ENCODE data around the gene MGAT3.
A peak's percentile ranks its signal among the peaks of the same experiment; 100 is the strongest.
"Not testable (repeated sequence)": the region's sequence is repeated elsewhere in the genome, so short reads cannot be mapped to it uniquely, and the experiment has no call there.

The MGAT3 gene

GRCh38 chr22:39491696-39492095 lies 34.9 kb downstream of the MGAT3 start:
- DNase-seq (ENCODE audit: low read depth): no peak

- DNase-seq (ENCODE audit: low read depth): no peak
Observed at GRCh38 chr22:39492186-39492585, 35.4 kb downstream of the MGAT3 start.

GRCh38 chr22:39493759-39494158 lies 36.9 kb downstream of the MGAT3 start:
- peak; percentile 91 for DNase-seq (ENCODE audit: low read depth)

- DNase-seq (ENCODE audit: low read depth): no peak
Observed at GRCh38 chr22:39494471-39495120, 37.8 kb downstream of the MGAT3 start.

GRCh38 chr22:39496131-39496838 lies 39.5 kb downstream of the MGAT3 start:
- DNase-seq (ENCODE audit: low read depth): no peak

GRCh38 chr22:39497429-39497828 lies 40.6 kb downstream of the MGAT3 start:
- no peak for DNase-seq (ENCODE audit: low read depth)

GRCh38 chr22:39498368-39498767 lies 41.6 kb downstream of the MGAT3 start:
- DNase-seq (ENCODE audit: low read depth): no peak

- DNase-seq (ENCODE audit: low read depth): no peak
Observed at GRCh38 chr22:39498802-39499201, 42.0 kb downstream of the MGAT3 start.

- no peak for DNase-seq (ENCODE audit: low read depth)
Observed at GRCh38 chr22:39500101-39500500, 43.3 kb downstream of the MGAT3 start.

- no peak for DNase-seq (ENCODE audit: low read depth)
Observed at GRCh38 chr22:39501644-39502108, 44.9 kb downstream of the MGAT3 start.

- DNase-seq (ENCODE audit: low read depth): peak; percentile 73
Observed at GRCh38 chr22:39502109-39502788, 45.4 kb downstream of the MGAT3 start, which contains the start of gene MIEF1. TSS of gene MIEF1 (plus strand) at chr22:39502290. CDS start at chr22:39511295, 9,005 bp downstream.

- no peak for DNase-seq (ENCODE audit: low read depth)
Observed at GRCh38 chr22:39502789-39503409, 46.1 kb downstream of the MGAT3 start.

- DNase-seq (ENCODE audit: low read depth): no peak
Observed at GRCh38 chr22:39503630-39504029, 46.8 kb downstream of the MGAT3 start.

GRCh38 chr22:39504071-39504470 lies 47.3 kb downstream of the MGAT3 start:
- no peak for DNase-seq (ENCODE audit: low read depth)

- DNase-seq (ENCODE audit: low read depth): not testable (repeated sequence)
Observed at GRCh38 chr22:39507021-39507420, 50.2 kb downstream of the MGAT3 start.

- no peak for DNase-seq (ENCODE audit: low read depth)
Observed at GRCh38 chr22:39508393-39508792, 51.6 kb downstream of the MGAT3 start.

- DNase-seq (ENCODE audit: low read depth): no peak
Observed at GRCh38 chr22:39510529-39511149, 53.8 kb downstream of the MGAT3 start.

GRCh38 chr22:39511226-39511625 lies 54.4 kb downstream of the MGAT3 start:
- no peak for DNase-seq (ENCODE audit: low read depth)

GRCh38 chr22:39512026-39512425 lies 55.2 kb downstream of the MGAT3 start:
- DNase-seq (ENCODE audit: low read depth): no peak

GRCh38 chr22:39513791-39514190 lies 57.0 kb downstream of the MGAT3 start:
- no peak for DNase-seq (ENCODE audit: low read depth)

GRCh38 chr22:39514373-39514973 lies 57.7 kb downstream of the MGAT3 start:
- no peak for DNase-seq (ENCODE audit: low read depth)

All from GM04503 (cell line).